HG03558 (cell line): ENCODE data around the gene HEG1.

Experiments
- ATAC-seq: cut with Tn5 transposase; IDR thresholded peaks from one replicate; pipeline ENCODE4 v1.9.1; 2021; ENCODE audit warnings: moderate number of reproducible peaks; ENCODE audit not compliant: unreplicated experiment; ENCODE audit errors: extremely low read depth

Gene HEG1

DNA sequence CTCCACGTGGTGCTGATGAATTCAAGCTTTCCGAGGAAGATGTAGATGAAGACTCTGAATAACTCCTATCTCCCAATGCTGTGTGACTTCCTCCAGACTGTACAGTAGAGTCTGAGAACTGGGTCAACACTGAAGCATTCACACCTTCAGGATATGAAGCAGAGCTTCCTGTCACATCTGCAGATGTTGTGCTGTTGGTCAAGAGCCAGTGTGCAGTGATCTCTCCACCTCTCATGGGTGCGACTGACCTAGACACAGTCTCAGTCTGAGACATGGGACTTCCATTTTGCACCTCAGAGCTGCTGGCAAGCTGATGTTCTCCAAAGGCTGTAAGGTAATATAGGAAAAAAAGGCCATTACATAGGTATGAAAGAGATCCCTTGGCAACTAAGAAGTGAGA is 36.5 kb downstream of the HEG1 start:
- ATAC-seq: no peak

DNA sequence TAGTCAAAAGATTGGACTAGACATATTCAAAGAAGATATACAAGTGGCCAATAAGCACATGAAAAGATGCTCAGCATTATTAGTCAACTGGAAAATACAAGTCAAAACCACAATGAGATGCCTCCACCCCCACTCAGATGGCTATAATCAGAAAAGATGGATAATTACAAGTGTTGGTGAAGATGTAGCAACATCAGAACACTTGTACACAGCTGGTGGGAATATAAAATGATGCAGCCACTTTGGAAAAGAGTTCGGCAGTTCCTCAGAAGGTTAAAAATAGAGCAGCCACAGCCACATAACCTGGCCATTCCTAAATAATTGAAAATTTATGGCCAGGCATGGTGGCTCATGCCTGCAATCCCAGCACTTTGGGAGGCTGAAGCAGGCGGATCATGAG is 38.4 kb downstream of the HEG1 start:
- ATAC-seq: no peak

DNA sequence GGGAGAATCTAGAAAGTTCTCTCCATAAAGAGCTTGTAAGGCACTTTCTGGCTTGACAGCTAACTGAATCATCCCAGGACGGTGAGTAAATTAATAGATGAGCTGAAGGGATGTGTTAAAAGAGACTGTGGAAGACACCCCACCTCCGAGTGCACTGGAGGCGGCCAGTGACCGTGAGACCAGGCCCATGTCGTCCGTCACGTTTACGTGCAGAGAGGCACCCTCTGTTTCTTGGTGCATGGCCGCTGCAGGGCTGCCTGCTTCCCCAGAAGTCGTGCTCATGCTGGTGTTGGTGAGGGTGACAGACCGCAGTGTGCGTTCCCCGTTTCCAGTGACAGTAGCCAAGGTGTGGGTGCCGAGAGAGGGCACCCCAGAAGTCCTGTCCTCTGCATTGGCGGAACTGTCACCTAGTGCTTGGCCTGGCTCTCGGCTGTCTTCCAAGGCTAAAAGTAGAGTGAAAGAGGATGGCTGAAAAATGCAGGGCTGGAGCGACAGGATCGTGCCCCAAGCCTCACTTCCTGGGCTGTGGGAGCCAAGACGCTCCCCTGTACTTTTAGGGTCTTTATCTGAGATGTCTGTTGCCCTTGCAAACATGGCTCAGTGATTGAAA is 41.1 kb downstream of the HEG1 start:
- no peak for ATAC-seq

DNA sequence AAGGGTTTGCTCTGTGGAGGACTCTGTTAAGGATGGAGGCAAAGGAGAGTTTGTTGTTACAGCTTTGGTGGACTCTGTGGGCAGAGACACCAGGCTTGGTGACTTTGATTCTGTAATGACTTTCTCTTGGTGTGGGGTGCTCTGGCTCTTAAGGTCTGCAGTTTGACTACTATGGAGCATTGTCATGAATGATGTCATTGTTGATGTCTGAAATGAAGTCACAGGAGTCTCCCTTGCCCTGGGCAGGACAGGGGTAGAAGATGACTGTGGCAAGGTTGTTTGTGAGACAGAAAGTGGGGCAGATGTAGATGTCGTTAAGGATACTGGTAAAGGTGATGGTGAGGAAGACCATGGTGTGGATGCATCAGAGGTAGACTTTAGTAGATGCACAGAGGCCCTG is 42.7 kb downstream of the HEG1 start:
- ATAC-seq: no peak

DNA sequence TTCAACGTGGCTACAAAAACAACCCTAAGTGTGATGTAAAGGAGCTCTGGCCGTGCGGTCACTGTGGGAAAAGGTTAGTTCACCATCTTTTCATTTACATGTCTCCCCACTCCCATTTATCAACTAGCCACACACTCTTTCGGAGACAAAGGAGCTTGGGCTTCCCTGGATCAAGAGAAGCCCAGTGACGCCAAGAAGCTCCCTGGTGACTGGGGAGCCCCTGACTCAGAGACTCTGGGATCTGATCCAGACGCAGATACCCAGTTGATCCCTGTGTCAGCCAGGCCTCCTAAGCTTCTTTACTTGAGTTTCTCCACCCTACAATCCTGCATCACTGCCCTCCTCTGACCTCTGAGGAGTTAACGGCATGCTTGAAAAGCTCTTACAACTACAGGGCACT is 43.9 kb downstream of the HEG1 start:
- ATAC-seq: no peak

DNA sequence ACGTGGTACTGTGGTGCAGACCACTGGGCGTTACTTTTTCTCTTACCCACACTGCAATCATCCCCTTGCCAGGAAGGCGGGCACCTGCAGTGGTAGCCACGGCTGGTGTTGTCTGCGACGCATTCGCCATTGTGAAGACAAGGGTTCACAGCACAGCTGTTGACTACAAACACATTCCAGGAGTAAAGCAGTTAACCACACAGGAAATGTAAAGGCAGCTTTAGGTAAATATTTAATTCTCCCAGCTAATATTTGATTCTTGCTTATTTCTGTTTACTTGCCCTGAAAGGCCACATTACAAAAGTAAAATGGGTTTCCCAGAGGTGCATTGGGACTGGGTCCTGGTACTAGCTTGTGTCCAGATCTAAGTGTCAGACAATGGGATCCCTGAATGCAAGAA is 45.4 kb downstream of the HEG1 start:
- ATAC-seq: no peak

DNA sequence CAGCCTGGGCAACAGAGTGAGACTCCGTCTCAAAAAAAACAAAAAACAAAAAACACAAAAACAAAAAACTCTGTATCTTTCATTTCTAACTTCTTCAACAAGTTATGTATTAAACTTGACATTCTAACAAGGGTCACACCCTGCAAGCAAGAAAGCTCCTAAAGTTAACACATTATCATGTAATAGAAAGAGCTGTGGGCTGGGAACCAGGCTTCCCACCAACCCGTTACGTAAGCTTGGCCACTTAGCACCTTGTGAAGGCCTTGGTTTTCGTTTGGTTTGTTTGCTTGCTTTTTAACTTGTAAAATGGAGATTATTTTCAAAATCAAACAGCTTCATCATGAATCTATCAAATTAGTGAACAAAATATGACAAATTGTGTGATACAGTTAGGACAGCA is 47.0 kb downstream of the HEG1 start:
- ATAC-seq: no peak

DNA sequence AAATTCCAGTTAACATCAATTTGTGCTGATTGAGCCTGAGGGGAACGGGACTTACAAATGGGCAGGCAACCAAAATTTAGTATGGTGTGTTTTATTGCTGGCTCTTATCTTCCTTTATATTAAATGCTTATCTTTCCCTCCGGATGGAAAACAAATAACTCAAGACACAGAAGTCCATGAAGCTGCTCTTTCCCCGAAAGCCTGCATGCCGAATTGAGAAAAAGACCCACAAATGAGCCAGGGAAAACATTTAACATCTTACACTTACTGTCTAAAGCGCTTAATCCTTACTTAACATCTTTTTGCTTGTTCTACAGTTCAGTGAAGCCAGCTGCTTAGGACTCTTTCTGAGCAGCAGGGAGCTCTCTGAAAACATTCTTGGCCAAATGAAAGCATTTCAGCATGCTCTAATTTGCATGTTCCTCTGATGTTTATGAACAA is 49.5 kb downstream of the HEG1 start:
- ATAC-seq: no peak

DNA sequence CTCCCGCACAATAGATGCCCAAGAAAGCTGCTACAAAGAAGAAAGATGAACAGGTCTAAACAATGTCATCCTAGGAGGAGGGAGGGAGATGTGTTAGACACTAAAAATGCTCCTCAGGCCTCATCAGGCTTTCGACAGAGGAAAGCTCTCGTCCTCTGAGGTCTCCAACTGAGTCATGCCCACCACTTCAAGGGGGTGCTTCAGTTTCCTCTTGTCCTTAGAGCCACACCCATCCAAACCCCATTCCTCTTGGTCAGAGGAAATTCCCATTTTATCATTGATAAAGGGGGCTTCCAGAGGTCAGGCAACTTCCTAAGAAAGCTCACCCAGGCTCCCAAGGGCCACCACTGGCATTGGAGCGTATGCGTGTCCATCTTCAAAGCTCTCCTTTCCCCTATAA is 50.1 kb downstream of the HEG1 start:
- ATAC-seq: no peak

DNA sequence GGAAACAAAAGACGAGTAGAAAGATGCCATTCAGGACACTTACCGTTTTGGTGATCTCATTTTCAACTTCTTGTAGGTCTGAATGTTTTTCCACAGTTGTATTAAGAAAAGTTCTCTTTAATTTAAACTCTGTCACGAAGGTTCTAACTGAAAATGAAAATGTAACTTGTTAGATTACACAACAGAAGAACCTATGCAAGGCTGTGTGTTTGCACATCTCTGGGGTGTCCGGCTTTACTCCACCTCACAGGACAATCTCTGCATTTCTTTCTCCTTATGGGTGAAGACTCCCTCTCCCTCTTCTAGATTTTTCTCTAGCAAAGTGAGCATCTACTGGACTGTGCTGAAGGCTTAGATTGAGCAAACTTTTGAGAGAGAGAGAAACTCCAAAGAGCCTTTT is 50.6 kb downstream of the HEG1 start:
- no peak for ATAC-seq

DNA sequence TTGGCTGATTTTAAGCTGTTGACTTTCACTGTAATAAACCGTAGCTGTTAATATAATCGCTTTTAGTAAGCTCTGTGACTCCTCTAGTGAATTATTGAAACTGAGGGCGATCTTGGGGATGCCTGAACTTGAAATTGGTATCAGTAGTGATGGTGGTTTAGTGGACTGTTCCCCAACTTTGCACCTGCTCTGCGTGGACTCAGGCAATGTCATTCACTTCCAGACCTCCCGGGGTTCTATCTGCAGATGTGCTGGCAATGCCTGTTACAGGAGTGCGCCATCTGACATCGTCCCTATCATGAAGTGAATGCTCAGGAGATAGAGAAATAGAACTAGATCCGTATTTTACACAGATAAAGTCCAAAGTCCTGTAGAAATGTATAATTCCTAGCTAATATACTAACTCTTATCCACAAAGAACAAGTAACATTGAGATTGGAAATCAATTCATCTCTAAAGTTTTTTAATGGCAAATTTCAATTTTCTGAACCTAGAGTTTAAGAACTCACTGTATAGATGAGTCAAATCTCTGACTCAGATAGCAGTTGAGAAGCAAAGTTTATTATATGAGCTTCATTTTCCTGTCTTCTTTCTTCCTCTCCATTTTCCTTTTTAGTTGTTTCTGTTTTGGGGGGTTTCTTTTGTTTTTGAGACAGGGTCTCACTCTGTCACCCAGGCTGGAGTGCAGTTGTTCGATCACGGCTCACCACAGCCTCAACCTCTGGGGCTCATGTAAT is 51.8 kb downstream of the HEG1 start:
- no peak for ATAC-seq

DNA sequence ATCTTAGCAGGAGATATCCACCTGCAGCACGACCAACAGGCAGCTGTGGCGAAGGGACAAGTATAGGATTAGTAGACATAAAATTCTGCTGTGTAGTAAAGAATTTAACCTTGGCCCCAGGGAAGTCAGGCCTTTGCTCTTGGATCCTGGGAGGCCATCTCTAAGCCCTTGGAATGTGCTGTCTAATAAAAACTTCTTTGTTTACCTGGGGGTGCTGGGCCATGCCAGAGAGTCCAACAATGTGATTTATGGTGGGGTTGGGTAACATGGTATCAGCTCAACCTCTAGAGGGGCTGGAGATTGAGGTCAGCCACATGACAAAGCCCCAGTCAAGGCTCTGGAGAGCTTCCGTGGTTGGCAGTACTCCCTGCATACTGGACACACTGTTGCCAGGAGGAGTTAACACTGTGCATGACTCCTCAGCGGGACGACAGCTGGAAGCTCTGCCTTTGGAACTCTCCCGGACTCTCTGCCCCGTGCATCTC is 52.4 kb downstream of the HEG1 start:
- no peak for ATAC-seq

DNA sequence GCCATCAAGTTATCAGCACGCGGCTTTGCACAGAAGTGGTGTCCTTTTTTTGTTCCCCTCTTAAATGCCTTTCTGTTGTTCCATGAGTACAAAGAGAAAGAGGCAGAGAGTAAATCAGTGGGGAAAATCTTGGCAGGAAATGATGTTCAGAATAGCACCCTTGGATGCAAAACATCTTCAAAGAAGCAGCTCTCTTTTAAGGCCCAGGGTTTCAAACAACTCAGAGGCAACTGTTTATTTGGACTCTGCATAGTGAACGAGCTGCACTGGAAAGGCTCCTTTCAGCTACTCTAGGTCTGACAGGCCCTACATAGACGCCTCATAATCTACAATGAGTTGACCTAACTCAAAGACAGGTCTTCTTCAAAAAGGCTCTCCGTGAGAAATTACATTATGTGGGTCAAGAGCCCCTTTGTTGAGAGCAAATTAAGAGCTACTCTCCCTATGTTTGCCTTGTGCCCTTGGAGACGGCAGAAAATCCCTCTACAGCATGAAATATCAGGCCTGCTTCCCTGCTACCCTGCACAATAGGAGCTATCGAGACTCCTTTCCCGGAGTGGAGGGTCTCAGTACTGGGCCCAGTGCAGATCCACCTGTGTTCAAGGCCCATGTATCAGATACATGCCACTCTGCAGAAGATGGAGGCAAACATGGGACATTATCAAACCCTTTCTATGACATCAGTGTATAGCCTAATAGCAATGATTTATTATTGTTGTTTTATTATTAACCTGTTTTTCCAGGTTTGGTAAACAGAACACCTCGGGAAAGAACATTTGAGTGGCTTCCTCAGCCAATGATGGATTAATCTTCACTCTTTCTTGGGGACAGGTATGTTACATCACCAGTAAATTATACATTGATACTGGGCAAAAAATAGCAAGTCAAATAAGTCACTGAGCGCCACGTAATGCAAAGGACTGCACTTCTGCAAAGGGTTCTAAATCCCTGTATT is 53.1 kb downstream of the HEG1 start:
- ATAC-seq: no peak

DNA sequence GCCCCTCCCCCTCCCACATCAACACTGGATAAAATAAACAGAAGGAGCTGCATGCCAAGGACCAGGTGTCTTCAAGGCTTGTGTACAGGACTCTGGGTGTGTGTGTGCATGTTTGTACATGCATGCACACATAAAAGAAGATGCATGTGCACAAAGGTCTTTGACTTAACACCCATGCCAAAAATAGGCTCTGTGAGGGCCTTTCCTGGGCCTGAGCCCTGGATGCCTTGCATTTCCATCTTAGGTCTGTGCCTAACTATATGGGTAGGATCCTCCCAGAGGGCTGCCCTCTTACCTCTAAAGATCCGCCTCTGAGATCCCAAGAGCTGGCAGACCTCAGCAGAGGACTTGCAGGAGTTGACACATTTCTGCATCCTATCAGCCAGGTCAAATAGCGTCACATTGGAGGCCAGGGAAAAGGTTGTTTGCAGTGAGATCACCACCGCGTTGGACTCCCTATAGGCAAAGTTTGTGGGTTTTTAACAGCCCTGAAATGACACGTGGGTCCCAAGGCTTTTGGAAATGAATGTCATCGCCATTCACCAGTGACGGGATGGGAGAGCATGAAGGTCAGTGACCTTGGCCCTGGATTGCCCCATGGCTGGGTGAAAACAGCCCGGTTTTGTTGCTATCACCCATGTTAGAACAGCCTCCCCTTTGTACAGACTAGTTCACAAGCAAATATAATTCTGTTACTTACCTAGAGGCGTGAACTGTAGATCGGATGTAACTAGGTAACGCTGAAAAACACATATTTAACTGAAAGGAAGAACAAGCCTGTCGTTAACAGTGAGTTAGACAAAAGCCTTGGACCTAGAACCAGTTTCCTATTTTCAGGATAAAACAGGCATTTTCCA is 54.0 kb downstream of the HEG1 start:
- ATAC-seq: no peak

DNA sequence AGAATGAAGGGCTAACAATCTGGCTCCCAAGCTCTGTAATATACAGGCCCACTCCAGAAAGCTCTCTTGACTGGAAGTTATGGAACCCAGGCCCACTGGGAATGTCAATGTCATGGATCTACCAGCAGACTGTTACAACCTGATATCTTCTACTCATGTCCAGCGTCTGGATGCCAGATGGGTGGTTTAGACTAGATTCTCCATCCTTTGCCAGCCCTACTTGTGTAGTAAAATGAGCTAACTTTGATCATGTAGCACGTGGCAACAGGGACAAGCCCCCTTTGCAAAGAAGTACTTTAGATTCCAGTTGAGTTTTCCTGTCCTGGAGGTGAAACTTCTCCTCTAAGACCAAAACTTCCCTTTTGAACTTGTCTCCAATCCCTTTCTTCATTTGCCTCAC is 55.1 kb downstream of the HEG1 start:
- ATAC-seq: no peak

DNA sequence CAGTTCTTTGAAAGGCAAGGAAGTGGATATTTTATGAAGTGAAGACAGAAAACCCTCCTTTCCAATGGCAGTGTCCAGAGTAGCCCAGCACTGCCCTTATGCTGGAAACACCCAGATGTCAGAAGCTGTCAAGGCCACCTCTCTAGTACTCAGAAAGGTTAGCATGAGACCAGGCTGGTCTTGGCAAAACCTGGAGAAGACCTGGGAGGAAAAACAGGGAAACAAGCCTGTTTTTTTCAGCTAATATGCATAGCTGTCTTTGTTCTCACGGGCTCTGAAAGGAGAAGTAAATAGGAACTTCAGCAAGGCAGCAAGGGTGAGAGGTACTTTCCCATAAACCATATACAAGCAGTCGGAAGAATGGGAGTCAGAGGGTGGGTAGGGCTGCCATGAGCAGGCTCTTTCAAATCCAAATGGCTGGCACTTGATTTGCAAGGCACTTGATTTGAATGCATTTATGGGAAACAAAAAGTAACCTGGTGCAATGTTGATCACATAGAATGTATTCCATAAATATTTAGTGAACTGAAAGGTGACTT is 55.8 kb downstream of the HEG1 start:
- ATAC-seq: no peak

DNA sequence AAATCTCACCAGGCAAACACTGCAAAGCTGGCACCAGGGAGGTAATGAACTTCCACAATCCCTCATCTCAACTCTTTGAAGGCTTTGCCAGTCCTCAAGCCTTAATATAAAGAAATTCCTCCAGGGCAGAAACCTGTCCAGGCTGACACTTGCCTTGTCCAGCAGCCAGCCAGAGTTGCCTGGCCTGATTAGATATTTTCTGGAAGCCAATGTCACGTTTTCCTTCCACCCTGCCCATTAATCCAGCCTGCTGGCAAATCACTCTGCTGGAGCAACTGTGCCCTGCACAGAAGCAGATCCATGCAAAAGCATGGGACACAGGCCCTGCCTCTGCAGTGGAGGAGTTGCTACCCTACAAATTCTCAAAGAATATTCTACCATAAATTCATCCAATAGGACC is 56.5 kb downstream of the HEG1 start:
- no peak for ATAC-seq

DNA sequence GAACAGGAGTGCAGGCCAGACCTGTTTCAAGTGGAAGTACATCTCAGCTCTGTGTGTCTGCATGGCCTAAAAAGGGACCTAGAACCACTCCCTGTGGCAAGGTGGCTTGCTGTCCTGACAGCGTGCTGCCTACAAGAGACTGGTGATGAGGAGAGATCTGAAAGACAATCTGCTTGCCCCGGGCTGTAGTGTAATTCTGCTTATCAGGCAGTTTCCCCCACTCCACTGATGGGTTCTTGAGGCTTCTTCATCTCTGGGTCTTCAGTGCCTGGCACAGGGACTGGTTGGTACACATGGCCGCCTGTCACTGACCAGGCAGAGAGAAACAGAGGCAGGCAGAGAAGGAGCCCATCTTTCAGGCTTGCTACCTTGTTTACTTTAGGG is 57.6 kb downstream of the HEG1 start:
- no peak for ATAC-seq

DNA sequence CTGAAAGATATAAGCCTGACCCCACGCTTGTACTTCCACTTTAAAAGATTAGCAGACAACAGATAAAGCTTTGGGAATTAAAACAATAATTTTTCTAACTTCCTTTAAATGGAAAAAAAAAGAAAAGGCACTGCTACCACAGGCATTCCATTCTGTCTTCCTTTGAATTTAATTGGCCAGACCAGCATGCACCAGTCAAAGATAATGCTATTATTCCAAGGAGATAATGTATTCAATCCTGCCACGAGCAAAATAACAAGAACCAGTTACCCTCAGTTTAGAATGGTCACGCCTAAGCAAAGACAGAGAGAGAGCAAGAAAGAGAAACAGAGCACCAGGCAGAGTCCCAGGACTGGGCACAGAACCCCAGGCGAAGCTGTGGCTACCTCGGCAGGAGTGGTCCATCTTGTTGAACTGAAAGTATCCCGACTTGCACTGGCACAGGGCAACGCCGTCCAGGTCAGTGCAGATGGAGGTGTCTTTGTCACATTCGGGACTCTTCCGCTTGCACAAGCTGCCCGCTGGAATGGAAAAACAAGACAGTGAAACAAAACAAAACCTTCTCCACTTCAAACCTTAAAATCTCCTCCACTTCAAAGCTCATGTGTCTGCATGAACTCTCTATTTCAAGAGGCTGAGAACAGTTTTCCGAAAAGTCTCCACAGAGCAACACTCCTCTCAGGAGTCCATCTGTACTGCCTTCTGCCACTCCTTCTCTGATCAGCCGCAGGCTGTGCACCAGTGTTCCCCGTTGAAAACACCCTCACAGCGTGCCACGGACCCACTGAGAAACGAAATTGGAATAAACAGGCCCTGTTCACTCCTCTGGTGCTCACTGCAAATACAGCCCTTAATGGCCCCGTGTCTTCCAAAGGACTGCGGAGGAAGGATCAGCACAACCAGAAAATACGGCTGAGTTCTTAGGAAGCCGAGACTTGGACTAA is 58.2 kb downstream of the HEG1 start:
- ATAC-seq: no peak
